Measurements from ENCODE around the gene LRP1B.

The LRP1B gene

GRCh38 chr2:140942284-140942683 lies 1188.5 kb downstream of the LRP1B start:
- Mint-ChIP-seq H3K36me3 (ENCODE audit: low read depth) (no peaks in the 10 kb centered on the region), H3K9me3 (peaks cover 22% of the 10 kb centered on the region), H3K27me3 (no peaks in the 10 kb centered on the region), H3K27ac (no peak overlapping the region), H3K4me1 (ENCODE audit: low read depth) (no peaks in the 10 kb centered on the region), H3K4me3 (no peak overlapping the region)
- intact Hi-C loops (cut with micrococcal nuclease): no loop called here

- H3K9me3 Mint-ChIP-seq: peaks cover 20% of the 10 kb centered on the region
- H3K4me3 Mint-ChIP-seq: no peak overlapping the region
- H3K36me3 Mint-ChIP-seq (ENCODE audit: low read depth): no peaks in the 10 kb centered on the region
- no peaks in the 10 kb centered on the region for H3K27me3 Mint-ChIP-seq
- no peaks in the 10 kb centered on the region for H3K4me1 Mint-ChIP-seq (ENCODE audit: low read depth)
- H3K27ac Mint-ChIP-seq: no peak overlapping the region
- intact Hi-C loops (cut with micrococcal nuclease): no loop called here
Observed at GRCh38 chr2:140929849-140930248, 1201.0 kb downstream of the LRP1B start.

GRCh38 chr2:140918426-140918825 lies 1212.4 kb downstream of the LRP1B start:
- intact Hi-C loops (cut with micrococcal nuclease): no loop called here
- Mint-ChIP-seq H3K27me3 (no peaks in the 10 kb centered on the region), H3K9me3 (peaks cover 8% of the 10 kb centered on the region), H3K27ac (no peak overlapping the region), H3K4me3 (no peak overlapping the region), H3K4me1 (ENCODE audit: low read depth) (no peaks in the 10 kb centered on the region), H3K36me3 (ENCODE audit: low read depth) (no peaks in the 10 kb centered on the region)

DNA sequence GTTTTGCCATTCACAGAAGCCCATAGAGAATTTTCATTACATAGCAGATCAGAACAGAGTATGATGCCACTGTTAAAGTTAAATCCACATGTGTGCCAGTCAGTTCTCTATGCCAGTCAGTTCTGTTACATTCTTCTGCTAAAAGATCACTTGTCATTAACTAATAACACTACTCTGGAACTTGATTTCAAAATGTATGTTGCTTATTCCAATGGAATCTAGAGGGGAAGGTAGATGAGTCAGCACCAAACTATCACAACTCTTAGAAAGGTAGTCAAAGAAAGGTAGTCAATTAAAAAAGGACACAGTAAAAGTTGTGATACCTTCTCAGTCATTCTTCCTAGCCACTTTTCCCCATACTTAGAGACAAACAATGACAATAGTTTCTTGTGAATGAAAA lies 1214.4 kb downstream of the LRP1B start:
- Mint-ChIP-seq H3K4me3 (no peak overlapping the region), H3K27me3 (no peaks in the 10 kb centered on the region), H3K27ac (no peak overlapping the region), H3K36me3 (ENCODE audit: low read depth) (no peaks in the 10 kb centered on the region), H3K9me3 (peaks cover 8% of the 10 kb centered on the region), H3K4me1 (ENCODE audit: low read depth) (no peaks in the 10 kb centered on the region)
- intact Hi-C loops (cut with micrococcal nuclease): no loop called here

GRCh38 chr2:140910683-140911082 lies 1220.1 kb downstream of the LRP1B start:
- Mint-ChIP-seq H3K36me3 (ENCODE audit: low read depth) (no peaks in the 10 kb centered on the region), H3K4me1 (ENCODE audit: low read depth) (no peaks in the 10 kb centered on the region), H3K9me3 (peaks cover 8% of the 10 kb centered on the region), H3K27me3 (no peaks in the 10 kb centered on the region), H3K27ac (no peak overlapping the region), H3K4me3 (no peak overlapping the region)
- intact Hi-C loops (cut with micrococcal nuclease): no loop called here

DNA sequence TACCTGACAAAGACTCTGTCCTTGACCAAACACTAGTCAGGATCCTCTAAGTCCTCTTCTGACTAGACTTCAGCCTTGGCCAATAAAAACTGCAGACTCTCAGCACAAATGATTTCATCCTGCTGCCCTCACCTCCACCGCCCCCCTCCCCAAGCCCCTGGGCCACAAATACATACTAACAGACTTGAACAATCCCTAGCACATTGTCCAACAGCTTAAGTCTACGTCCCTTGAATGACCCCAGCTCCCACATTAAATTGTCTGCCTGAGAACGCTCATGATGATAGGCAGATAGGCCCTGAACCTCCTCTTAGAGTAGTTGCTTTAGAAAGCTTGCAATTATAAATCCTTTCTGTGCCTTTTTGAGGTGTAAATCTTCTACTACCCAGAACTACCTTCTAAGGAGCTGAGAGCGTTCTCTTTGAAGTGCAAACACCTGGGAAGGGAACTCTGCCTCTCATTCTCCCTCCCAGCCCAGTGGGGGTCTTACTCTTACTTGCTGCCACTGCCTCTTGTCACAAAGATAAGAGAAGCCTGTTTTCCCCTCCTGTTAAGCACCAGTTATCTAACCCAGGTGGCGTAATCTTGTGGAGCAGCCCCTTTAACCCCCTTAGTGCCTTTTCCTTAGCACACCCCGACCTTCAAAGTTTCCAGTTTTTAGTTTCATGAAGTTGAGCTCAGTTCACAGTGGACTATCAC lies 1225.6 kb downstream of the LRP1B start:
- intact Hi-C loops (cut with micrococcal nuclease): no loop called here
- no peak overlapping the region for H3K4me3 Mint-ChIP-seq
- no peaks in the 10 kb centered on the region for H3K9me3 Mint-ChIP-seq
- no peaks in the 10 kb centered on the region for H3K36me3 Mint-ChIP-seq (ENCODE audit: low read depth)
- no peaks in the 10 kb centered on the region for H3K4me1 Mint-ChIP-seq (ENCODE audit: low read depth)
- no peak overlapping the region for H3K27ac Mint-ChIP-seq
- H3K27me3 Mint-ChIP-seq: no peaks in the 10 kb centered on the region

GRCh38 chr2:140895378-140895777 lies 1235.4 kb downstream of the LRP1B start:
- Mint-ChIP-seq H3K4me1 (ENCODE audit: low read depth) (no peaks in the 10 kb centered on the region), H3K27ac (no peak overlapping the region), H3K36me3 (ENCODE audit: low read depth) (no peaks in the 10 kb centered on the region), H3K9me3 (peaks cover 11% of the 10 kb centered on the region), H3K27me3 (no peaks in the 10 kb centered on the region), H3K4me3 (no peak overlapping the region)
- intact Hi-C loops (cut with micrococcal nuclease): no loop called here

GRCh38 chr2:140893685-140894084 lies 1237.1 kb downstream of the LRP1B start:
- Mint-ChIP-seq H3K4me3 (no peak overlapping the region), H3K4me1 (ENCODE audit: low read depth) (no peaks in the 10 kb centered on the region), H3K27ac (no peak overlapping the region), H3K36me3 (ENCODE audit: low read depth) (no peaks in the 10 kb centered on the region), H3K9me3 (peaks cover 11% of the 10 kb centered on the region), H3K27me3 (no peaks in the 10 kb centered on the region)
- intact Hi-C loops (cut with micrococcal nuclease): no loop called here

GRCh38 chr2:140892911-140893637 lies 1237.7 kb downstream of the LRP1B start:
- no peaks in the 10 kb centered on the region for H3K27me3 Mint-ChIP-seq
- no peaks in the 10 kb centered on the region for H3K4me1 Mint-ChIP-seq (ENCODE audit: low read depth)
- H3K36me3 Mint-ChIP-seq (ENCODE audit: low read depth): no peaks in the 10 kb centered on the region
- H3K9me3 Mint-ChIP-seq: peaks cover 11% of the 10 kb centered on the region
- H3K4me3 Mint-ChIP-seq: no peak overlapping the region
- intact Hi-C loops (cut with micrococcal nuclease): no loop called here
- no peak overlapping the region for H3K27ac Mint-ChIP-seq

GRCh38 chr2:140892436-140892835 lies 1238.4 kb downstream of the LRP1B start:
- no peaks in the 10 kb centered on the region for H3K27me3 Mint-ChIP-seq
- H3K9me3 Mint-ChIP-seq: peaks cover 11% of the 10 kb centered on the region
- H3K4me3 Mint-ChIP-seq: no peak overlapping the region
- H3K4me1 Mint-ChIP-seq (ENCODE audit: low read depth): no peaks in the 10 kb centered on the region
- intact Hi-C loops (cut with micrococcal nuclease): no loop called here
- H3K36me3 Mint-ChIP-seq (ENCODE audit: low read depth): no peaks in the 10 kb centered on the region
- H3K27ac Mint-ChIP-seq: no peak overlapping the region

DNA sequence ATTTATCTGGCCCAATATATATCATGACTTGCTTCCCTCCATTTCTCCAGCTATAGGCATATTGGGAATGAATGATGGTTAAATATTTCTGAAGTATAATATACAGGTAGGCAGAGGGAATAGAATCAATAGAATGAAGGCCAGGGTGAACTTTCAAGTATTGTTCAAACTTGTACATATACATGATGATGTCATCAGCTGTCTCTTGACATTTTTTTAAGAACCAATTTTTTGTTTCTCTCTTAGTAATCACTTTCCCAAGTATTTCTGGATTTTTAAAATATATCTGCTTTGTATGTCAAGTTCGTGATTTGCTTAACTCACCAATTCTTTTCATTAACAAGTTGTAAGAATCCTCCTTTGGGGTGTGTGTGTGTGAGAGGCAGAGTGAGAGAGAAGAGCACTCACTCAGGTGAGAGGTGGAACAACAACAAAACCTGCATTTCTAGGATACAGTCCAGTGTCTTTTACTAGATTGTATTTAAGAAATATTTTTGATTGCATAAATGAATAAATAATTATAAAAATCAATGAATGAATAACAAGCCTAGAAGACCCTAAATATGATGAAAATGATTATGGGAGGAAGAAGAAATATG lies 1239.1 kb downstream of the LRP1B start:
- Mint-ChIP-seq H3K27ac (no peak overlapping the region), H3K4me3 (no peak overlapping the region), H3K9me3 (peaks cover 11% of the 10 kb centered on the region), H3K27me3 (no peaks in the 10 kb centered on the region), H3K4me1 (ENCODE audit: low read depth) (no peaks in the 10 kb centered on the region), H3K36me3 (ENCODE audit: low read depth) (no peaks in the 10 kb centered on the region)
- intact Hi-C loops (cut with micrococcal nuclease): no loop called here

GRCh38 chr2:140882671-140883620 lies 1247.9 kb downstream of the LRP1B start:
- intact Hi-C loops (cut with micrococcal nuclease): no loop called here
- no peak overlapping the region for H3K27ac Mint-ChIP-seq
- no peaks in the 10 kb centered on the region for H3K27me3 Mint-ChIP-seq
- no peaks in the 10 kb centered on the region for H3K36me3 Mint-ChIP-seq (ENCODE audit: low read depth)
- peaks cover under 1% of the 10 kb centered on the region for H3K9me3 Mint-ChIP-seq
- no peak overlapping the region for H3K4me3 Mint-ChIP-seq
- no peaks in the 10 kb centered on the region for H3K4me1 Mint-ChIP-seq (ENCODE audit: low read depth)

- no peak overlapping the region for H3K4me3 Mint-ChIP-seq
- intact Hi-C loops (cut with micrococcal nuclease): no loop called here
- H3K9me3 Mint-ChIP-seq: peaks cover 13% of the 10 kb centered on the region
Observed at GRCh38 chr2:140880573-140880972, 1250.2 kb downstream of the LRP1B start.

DNA sequence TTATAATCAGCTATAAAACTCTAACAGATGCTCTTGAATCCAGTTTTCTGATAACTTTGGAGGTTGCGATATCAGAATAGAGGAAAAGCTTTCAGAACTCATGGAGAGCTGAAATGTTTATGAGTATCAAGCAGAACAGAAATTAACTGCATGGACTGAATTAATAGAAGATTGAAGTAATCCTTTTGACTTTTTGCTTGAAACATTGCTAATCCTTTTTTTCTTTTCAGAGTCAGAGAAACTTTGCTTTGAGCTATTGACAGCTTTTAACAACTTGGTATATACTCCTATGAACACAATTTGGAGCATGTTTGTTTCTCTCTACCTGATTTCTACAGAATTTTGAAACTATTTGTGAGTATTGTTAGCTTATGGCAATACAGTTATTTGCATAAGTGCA lies 1254.8 kb downstream of the LRP1B start:
- peaks cover 13% of the 10 kb centered on the region for H3K9me3 Mint-ChIP-seq
- H3K36me3 Mint-ChIP-seq (ENCODE audit: low read depth): no peaks in the 10 kb centered on the region
- H3K4me1 Mint-ChIP-seq (ENCODE audit: low read depth): no peaks in the 10 kb centered on the region
- no peaks in the 10 kb centered on the region for H3K27me3 Mint-ChIP-seq
- H3K27ac Mint-ChIP-seq: no peak overlapping the region
- no peak overlapping the region for H3K4me3 Mint-ChIP-seq
- intact Hi-C loops (cut with micrococcal nuclease): no loop called here

More at GRCh38 chr2:140880573-140880972, 1250.2 kb downstream of the LRP1B start:
- H3K36me3 Mint-ChIP-seq (ENCODE audit: low read depth): no peaks in the 10 kb centered on the region
- no peaks in the 10 kb centered on the region for H3K27me3 Mint-ChIP-seq
- no peak overlapping the region for H3K27ac Mint-ChIP-seq
- H3K4me1 Mint-ChIP-seq (ENCODE audit: low read depth): no peaks in the 10 kb centered on the region
